H7 (cell line): ENCODE measurements around the gene EPC2. TPM values are rescaled to one million over a fixed set of nuclear protein-coding genes. Genes with fewer than 3 reads are reported as not detected.
"Not testable (repeated sequence)": the region's sequence is repeated elsewhere in the genome, so short reads cannot be mapped to it uniquely, and the experiment has no call there.

ENCODE experiments used
- DNase-seq: peaks from one replicate; pipeline ENCODE4 v3.0.0; 2012
- H3K27me3 ChIP-seq: 2 replicates; pipeline ENCODE4 v1.6.0; 2011; ENCODE audit warnings: mild to moderate bottlenecking, low read length; ENCODE audit not compliant: control insufficient read depth, insufficient read depth
- H3K36me3 ChIP-seq: replicated peaks from 2 replicates; pipeline ENCODE4 v1.5.1; 2011; ENCODE audit warnings: low read length; ENCODE audit not compliant: control insufficient read depth, insufficient read depth
- H3K4me3 ChIP-seq: 2 replicates; pipeline ENCODE4 v1.5.1; 2011; ENCODE audit warnings: low read depth, mild to moderate bottlenecking, control low read depth, low read length, moderate library complexity; ENCODE audit not compliant: insufficient read depth
- total RNA-seq: library from RNA; depleted of rRNA; stranded (reverse); fragments of >200 nt; shearing (Covaris generic); gene quantifications from 2 replicates; pipeline ENCODE4 v1.2.3, GENCODE V29; 2014

Gene EPC2
- total RNA-seq, 1 experiment from 2014 or later = 9.5 TPM

- no peak for DNase-seq
- Histone ChIP-seq H3K36me3 (no peaks in the 10 kb centered on the region), H3K4me3 (no peak overlapping the region), H3K27me3 (no peaks in the 10 kb centered on the region)
Observed at GRCh38 chr2:148675708-148676107, 31.2 kb downstream of the EPC2 start.

- not testable (repeated sequence) for DNase-seq, H3K36me3 ChIP-seq, H3K27me3 ChIP-seq, H3K4me3 ChIP-seq
Observed at GRCh38 chr2:148678302-148679179, 34.0 kb downstream of the EPC2 start.

GRCh38 chr2:148680462-148680861 is 35.9 kb downstream of the EPC2 start:
- Histone ChIP-seq H3K36me3 (no peaks in the 10 kb centered on the region), H3K27me3 (no peaks in the 10 kb centered on the region), H3K4me3 (no peak overlapping the region)
- DNase-seq = no peak

GRCh38 chr2:148681443-148681842 is 36.9 kb downstream of the EPC2 start:
- Histone ChIP-seq H3K27me3 (no peaks in the 10 kb centered on the region), H3K4me3 (no peak overlapping the region), H3K36me3 (no peaks in the 10 kb centered on the region)
- no peak for DNase-seq

DNA sequence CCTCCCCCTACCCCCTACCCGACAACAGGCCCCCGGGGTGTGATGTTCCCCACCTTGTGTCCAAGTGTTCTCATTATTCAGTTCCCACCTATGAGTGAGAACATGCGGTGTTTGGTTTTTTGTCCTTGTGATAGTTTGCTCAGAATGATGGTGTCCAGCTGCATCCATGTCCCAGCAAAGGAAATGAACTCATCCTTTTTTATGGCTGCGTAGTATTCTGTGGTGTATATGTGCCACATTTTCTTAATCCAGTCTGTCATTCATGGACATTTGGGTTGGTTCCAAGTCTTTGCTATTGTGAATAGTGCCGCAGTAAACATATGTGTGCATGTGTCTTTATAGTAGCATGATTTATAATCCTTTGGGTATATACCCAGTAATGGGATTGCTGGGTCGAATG is 37.3 kb downstream of the EPC2 start:
- not testable (repeated sequence) for H3K36me3 ChIP-seq, DNase-seq, H3K4me3 ChIP-seq, H3K27me3 ChIP-seq

- no peak for DNase-seq
- Histone ChIP-seq H3K36me3 (no peaks in the 10 kb centered on the region), H3K27me3 (no peaks in the 10 kb centered on the region), H3K4me3 (no peak overlapping the region)
Observed at GRCh38 chr2:148684507-148684906, 40.0 kb downstream of the EPC2 start.

GRCh38 chr2:148687543-148687942 is 43.0 kb downstream of the EPC2 start:
- no peak overlapping the region for H3K4me3 ChIP-seq
- H3K27me3 ChIP-seq = no peaks in the 10 kb centered on the region
- H3K36me3 ChIP-seq = no peaks in the 10 kb centered on the region; the same call in 1 of the 2 replicates
- no peak for DNase-seq

DNA sequence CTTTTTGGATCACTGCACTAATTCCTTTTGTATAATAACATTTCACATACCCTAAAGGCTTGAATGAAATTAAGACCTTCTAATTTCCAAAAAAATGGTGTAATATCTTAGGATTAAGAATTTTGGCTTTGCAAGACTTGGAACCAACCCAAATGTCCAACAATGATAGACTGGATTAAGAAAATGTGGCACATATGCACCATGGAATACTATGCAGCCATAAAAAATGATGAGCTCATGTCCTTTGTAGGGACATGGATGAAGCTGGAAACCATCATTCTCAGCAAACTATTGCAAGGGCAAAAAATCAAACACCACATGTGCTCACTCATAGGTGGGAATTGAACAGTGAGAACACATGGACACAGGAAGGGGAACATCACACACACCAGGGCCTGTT is 43.5 kb downstream of the EPC2 start:
- not testable (repeated sequence) for H3K36me3 ChIP-seq, DNase-seq, H3K27me3 ChIP-seq, H3K4me3 ChIP-seq

- no peak for DNase-seq
- H3K27me3 ChIP-seq = no peaks in the 10 kb centered on the region
- no peak overlapping the region for H3K4me3 ChIP-seq
- no peaks in the 10 kb centered on the region for H3K36me3 ChIP-seq
Observed at GRCh38 chr2:148696985-148697384, 52.4 kb downstream of the EPC2 start.

- Histone ChIP-seq H3K4me3 (no peak overlapping the region), H3K36me3 (no peaks in the 10 kb centered on the region), H3K27me3 (no peaks in the 10 kb centered on the region)
- no peak for DNase-seq
Observed at GRCh38 chr2:148699830-148700229, 55.3 kb downstream of the EPC2 start.

- H3K4me3 ChIP-seq = no peak overlapping the region
- DNase-seq = no peak
- H3K36me3 ChIP-seq = 0 out of 2 replicates have a peak, but pooled peaks cover 1% of the 10 kb centered on the region
- no peaks in the 10 kb centered on the region for H3K27me3 ChIP-seq
Observed at GRCh38 chr2:148701039-148701438, 56.5 kb downstream of the EPC2 start.

- no peak for DNase-seq
- Histone ChIP-seq H3K36me3 (0 out of 2 replicates have a peak, but pooled peaks cover 1% of the 10 kb centered on the region), H3K27me3 (no peaks in the 10 kb centered on the region), H3K4me3 (no peak overlapping the region)
Observed at GRCh38 chr2:148701877-148702276, 57.3 kb downstream of the EPC2 start.

GRCh38 chr2:148702475-148702874 is 57.9 kb downstream of the EPC2 start:
- H3K27me3 ChIP-seq = no peaks in the 10 kb centered on the region
- DNase-seq = no peak
- 0 out of 2 replicates have a peak, but pooled peaks cover 1% of the 10 kb centered on the region for H3K36me3 ChIP-seq
- H3K4me3 ChIP-seq = no peak overlapping the region

- Histone ChIP-seq H3K4me3 (no peak overlapping the region), H3K27me3 (no peaks in the 10 kb centered on the region), H3K36me3 (0 out of 2 replicates have a peak, but pooled peaks cover 1% of the 10 kb centered on the region)
- no peak for DNase-seq
Observed at GRCh38 chr2:148704247-148704646, 59.7 kb downstream of the EPC2 start.

GRCh38 chr2:148716378-148716920 is 71.9 kb downstream of the EPC2 start:
- no peak overlapping the region for H3K4me3 ChIP-seq

More at GRCh38 chr2:148716378-148716920, 71.9 kb downstream of the EPC2 start:
- no peaks in the 10 kb centered on the region for H3K36me3 ChIP-seq
- H3K27me3 ChIP-seq = no peaks in the 10 kb centered on the region
- no peak for DNase-seq
